Left ventricle myocardium inferior (tissue), 1 donor: ENCODE measurements around the gene ADORA2B. TPM values are rescaled to one million over a fixed set of nuclear protein-coding genes. Genes with fewer than 3 reads are reported as not detected.
"Not testable (repeated sequence)": the region's sequence is repeated elsewhere in the genome, so short reads cannot be mapped to it uniquely, and the experiment has no call there.

ENCODE experiments used
- DNase-seq: peaks from one replicate; pipeline ENCODE4 v3.0.0-alpha.2; 2020
- H3K27ac ChIP-seq: fragments of 200-600 bp; replicated peaks from 2 replicates; pipeline ENCODE4 v1.8.0; 2021
- H3K27me3 ChIP-seq: fragments of 200-600 bp; 2 replicates; pipeline ENCODE4 v1.8.0; 2021; ENCODE audit warnings: low read depth
- H3K36me3 ChIP-seq: fragments of 200-600 bp; 2 replicates; pipeline ENCODE4 v1.8.0; 2021
- H3K4me1 ChIP-seq: fragments of 200-600 bp; 2 replicates; pipeline ENCODE4 v1.8.0; 2021
- H3K4me3 ChIP-seq: fragments of 200-600 bp; 2 replicates; pipeline ENCODE4 v1.8.0; 2021; ENCODE audit warnings: mild to moderate bottlenecking, moderate library complexity
- H3K9me3 ChIP-seq: fragments of 200-600 bp; replicated peaks from 2 replicates; pipeline ENCODE4 v1.8.0; 2021
- CTCF ChIP-seq: fragments of 200-600 bp; IDR thresholded peaks from 2 replicates; pipeline ENCODE4 v1.8.0; 2021; ENCODE audit warnings: antibody characterized with exemption, mild to moderate bottlenecking, borderline replicate concordance
- intact Hi-C: fragments of 100-400 bp; cut with micrococcal nuclease; formaldehyde crosslinking; loops from one replicate; pipeline ENCODE4 v1.11.0; 2022
- total RNA-seq: library from RNA; stranded (reverse); fragmentation: NEBNext Ultra II Directional; extraction: Animal tissue kit (Norgen Biotek cat#: 25700); gene quantifications from one replicate; pipeline ENCODE4 v1.2.1, GENCODE V29; 2021
- donor health status: DM: no; HTN: yes; CAD: no; lungs with severe emphysema.

ADORA2B gene
- total RNA-seq, 1 donor from 2014 or later, result 0.55 TPM

GRCh38 chr17:15931394-15931793, 13.5 kb upstream of the ADORA2B start:
- H3K27ac ChIP-seq, result no peak overlapping the region
- no peak for DNase-seq
- no peaks in the 10 kb centered on the region for H3K9me3 ChIP-seq

GRCh38 chr17:15934866-15935265, 10.1 kb upstream of the ADORA2B start:
- no peaks in the 10 kb centered on the region for H3K27me3 ChIP-seq
- intact Hi-C loops, result no loop called here
- H3K9me3 ChIP-seq, result no peaks in the 10 kb centered on the region
- no peak overlapping the region for H3K27ac ChIP-seq
- no peak for TF ChIP-seq CTCF
- no peak overlapping the region for H3K4me3 ChIP-seq
- no peaks in the 10 kb centered on the region for H3K4me1 ChIP-seq
- DNase-seq, result no peak
- H3K36me3 ChIP-seq, result no peaks in the 10 kb centered on the region

More at GRCh38 chr17:15931394-15931793, 13.5 kb upstream of the ADORA2B start:
- intact Hi-C loops, result no loop called here
- Histone ChIP-seq H3K36me3 (no peaks in the 10 kb centered on the region), H3K4me1 (no peaks in the 10 kb centered on the region), H3K4me3 (no peak overlapping the region), H3K27me3 (peaks cover 14% of the 10 kb centered on the region)
- TF ChIP-seq CTCF, result no peak

GRCh38 chr17:15935891-15936290, 9.0 kb upstream of the ADORA2B start:
- no peak for TF ChIP-seq CTCF
- no peaks in the 10 kb centered on the region for H3K9me3 ChIP-seq
- H3K4me3 ChIP-seq, result no peak overlapping the region
- no peak overlapping the region for H3K27ac ChIP-seq
- peaks cover 8% of the 10 kb centered on the region for H3K27me3 ChIP-seq
- no peaks in the 10 kb centered on the region for H3K4me1 ChIP-seq
- DNase-seq, result no peak
- H3K36me3 ChIP-seq, result no peaks in the 10 kb centered on the region
- intact Hi-C loops, result no loop called here

GRCh38 chr17:15936481-15936880, 8.4 kb upstream of the ADORA2B start:
- H3K27me3 ChIP-seq, H3K36me3 ChIP-seq, H3K9me3 ChIP-seq, H3K4me3 ChIP-seq, intact Hi-C loops, DNase-seq, H3K4me1 ChIP-seq, H3K27ac ChIP-seq: not testable (repeated sequence)

- H3K27me3 ChIP-seq, result peaks cover 39% of the 10 kb centered on the region
- no peaks in the 10 kb centered on the region for H3K36me3 ChIP-seq
- peaks cover 24% of the 10 kb centered on the region for H3K4me1 ChIP-seq
- DNase-seq, result no peak
- intact Hi-C loops, result no loop called here
- H3K27ac ChIP-seq, result no peak overlapping the region
- no peak for TF ChIP-seq CTCF
- H3K9me3 ChIP-seq, result no peaks in the 10 kb centered on the region
- no peak overlapping the region for H3K4me3 ChIP-seq
Observed at GRCh38 chr17:15941781-15942180, 3.1 kb upstream of the ADORA2B start.

GRCh38 chr17:15942207-15942833, 2.6 kb upstream of the ADORA2B start:
- DNase-seq, result peak; percentile 36
- no peak overlapping the region for H3K27ac ChIP-seq
- H3K4me1 ChIP-seq, result peaks cover 24% of the 10 kb centered on the region
- no peaks in the 10 kb centered on the region for H3K9me3 ChIP-seq
- peaks cover 39% of the 10 kb centered on the region for H3K27me3 ChIP-seq
- TF ChIP-seq CTCF, result no peak
- H3K4me3 ChIP-seq, result no peak overlapping the region
- intact Hi-C loops, result no loop called here
- H3K36me3 ChIP-seq, result no peaks in the 10 kb centered on the region
